ENCODE results near the gene AMN.

The AMN gene

GRCh38 chr14:102898776-102899515, 23.5 kb upstream of the AMN start:
- DNase-seq (ENCODE audit: low read depth) = no peak

GRCh38 chr14:102899516-102899900, 23.0 kb upstream of the AMN start:
- no peak for DNase-seq (ENCODE audit: low read depth)

DNA sequence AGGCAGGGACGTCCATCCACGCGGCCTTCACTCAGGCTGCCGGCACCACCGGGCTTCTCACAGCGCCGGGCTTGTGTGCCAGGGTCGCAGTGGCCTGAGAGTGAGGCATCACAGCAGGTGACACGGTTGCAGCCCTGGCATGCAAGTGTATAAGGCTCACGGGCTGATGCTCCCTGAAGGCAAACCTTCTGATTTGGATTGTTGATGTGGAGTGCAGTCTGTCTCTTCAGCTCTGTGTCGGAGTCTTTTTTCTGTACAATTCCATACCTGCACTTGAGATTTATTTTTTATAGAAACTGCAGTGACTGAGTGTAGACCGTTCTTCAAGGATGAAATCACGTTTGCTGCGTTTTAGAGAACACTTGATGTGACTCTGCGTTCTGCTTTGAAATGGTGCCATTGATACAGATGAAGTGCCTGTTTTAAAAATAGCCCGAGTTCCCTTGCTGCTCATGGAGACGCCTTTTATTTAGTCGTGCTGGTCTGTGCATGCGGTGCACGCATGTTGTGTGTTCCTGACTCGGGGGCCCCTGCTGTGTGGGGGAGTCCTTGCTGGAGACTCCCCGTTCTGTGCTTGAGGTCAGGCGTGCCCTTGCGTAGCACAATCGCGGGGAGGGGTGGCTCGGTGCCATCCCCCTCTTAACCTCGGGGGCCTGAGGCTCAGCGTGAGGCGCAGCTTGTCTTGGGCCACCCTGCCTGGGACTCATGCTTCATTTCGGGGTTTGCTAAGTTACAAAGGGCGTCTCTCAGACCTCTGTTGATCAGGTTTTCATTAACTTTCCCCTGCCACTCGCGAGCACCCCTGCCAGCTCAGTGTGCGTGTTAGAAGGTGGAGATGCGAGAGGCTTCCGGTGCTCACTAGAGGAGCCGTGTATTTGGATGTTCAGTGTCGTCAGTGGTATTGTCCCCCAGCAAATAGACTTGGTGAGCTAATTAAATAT, 21.6 kb upstream of the AMN start:
- DNase-seq (ENCODE audit: low read depth) = no peak

- DNase-seq (ENCODE audit: low read depth) = no peak
These were observed 20.8 kb upstream of the AMN start for GRCh38 chr14:102901633-102902032.

DNA sequence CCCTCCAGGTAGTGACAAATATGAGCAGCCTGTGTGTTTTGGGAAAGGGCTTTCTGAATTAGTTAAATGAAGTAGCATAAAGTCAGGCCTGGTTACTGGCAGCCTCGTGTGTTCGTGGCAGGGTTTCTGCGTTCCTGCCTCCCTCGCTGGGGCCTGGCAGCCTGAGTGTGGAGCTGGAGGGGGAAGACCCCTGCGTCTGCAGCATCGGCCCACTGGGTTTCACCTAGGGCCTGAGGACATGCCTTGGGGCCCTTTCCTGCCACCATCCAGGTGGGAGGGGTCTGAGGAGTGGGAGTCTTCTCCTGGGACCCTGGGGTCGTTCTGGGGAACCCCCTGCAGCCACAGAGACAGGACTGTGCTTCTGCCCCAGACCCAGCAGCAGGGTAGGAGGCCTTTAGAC, 20.4 kb upstream of the AMN start:
- DNase-seq (ENCODE audit: low read depth) = no peak

DNA sequence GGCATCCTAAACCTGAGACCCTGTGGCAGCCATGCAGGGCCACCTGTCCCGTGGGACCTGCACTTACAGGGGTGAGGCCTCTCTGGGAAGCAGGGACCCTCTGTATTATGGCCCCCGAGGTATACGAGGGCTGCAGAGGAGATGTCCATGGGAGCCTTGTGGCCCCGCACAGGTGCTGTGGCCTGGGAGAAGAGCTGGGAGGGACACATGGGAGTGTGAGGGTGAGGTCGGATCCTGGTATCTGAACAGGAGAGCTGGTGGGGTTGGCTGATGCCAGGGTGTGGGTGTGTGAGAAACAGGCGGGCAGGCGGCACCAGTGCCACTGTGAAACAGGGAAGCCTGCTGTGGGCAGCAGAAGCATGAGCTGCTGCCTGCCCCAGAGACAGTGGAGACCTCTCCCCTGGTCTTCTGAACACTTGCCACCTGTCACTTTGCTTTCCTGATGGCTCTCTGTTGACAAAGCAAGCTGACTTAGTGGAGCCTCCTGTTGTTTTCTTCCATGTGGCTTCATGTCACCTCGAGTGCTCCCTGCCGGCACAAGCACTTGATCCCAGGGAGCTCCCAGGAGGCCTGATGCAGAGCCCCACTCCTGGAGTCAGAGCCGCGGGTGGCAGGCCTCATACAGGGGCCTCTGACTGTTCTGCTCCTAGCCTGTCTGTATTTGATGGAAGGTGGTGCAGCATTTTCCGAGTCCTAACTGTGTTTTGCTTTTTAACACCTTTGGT, 19.8 kb upstream of the AMN start:
- DNase-seq (ENCODE audit: low read depth) = no peak

- no peak for DNase-seq (ENCODE audit: low read depth)
These were observed 19.1 kb upstream of the AMN start for GRCh38 chr14:102903248-102903888.

- DNase-seq (ENCODE audit: low read depth) = no peak
These were observed 18.5 kb upstream of the AMN start for GRCh38 chr14:102903889-102904512.

GRCh38 chr14:102905116-102906108, 17.1 kb upstream of the AMN start:
- DNase-seq (ENCODE audit: low read depth) = no peak

DNA sequence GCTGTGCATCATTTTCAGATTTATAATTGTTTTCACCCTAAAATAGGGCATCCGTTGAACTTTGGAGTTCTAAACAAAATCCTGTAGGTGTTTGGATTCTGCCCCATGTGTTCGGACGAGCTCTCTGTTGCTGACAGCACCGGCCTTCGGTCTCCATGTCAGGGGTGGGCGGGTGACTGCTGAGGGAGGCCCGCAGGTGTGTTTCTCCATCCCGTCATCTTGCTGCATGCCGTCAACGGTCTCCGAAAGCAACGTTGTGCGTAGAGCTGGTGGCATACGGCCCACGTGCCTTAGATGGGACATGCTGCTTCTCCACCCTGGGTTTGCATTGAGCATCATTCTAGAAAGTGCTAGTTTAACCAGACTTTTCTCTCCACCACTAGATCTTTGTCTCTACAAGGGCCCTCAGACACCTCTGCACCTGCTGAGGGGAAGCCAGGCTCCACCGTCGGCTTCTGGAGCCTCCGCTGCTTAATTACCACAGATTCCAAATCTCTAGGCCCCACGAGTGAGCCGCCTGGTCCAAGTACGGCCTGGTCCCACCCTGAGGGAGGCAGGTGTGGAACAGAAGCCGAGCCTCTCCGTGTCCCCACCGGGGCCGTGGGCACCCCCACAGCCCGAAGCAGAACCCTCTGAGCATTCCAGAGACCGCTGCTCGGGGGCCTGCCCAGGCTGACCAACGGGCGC, 15.7 kb upstream of the AMN start:
- DNase-seq (ENCODE audit: low read depth) = no peak

DNA sequence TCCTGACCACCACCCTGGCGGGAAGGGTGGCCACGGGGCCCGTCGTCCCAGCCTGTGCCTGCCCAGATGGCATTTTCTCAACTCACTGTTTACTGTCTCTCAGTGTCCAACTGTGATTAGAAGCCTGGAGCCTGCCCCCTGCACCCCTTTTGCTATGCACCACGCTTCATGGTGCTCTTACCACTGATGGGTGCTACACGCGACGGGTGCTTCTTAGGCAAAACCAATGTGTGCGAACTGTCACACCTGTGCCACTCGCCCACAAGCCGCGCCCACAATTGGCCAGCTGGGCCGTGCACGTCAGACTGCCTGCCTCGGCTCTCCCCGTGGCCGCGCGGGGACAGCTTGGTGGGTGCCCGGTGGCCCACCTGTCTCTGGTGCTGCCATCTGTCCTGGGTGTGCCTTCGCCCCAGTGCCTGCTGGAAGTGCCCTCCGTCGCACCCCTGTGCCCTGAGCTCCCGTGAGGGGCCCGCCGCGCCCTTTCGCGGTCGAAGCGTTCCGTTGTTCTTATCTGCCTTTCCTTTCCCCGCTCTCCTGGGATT, 15.1 kb upstream of the AMN start:
- no peak for DNase-seq (ENCODE audit: low read depth)

- no peak for DNase-seq (ENCODE audit: low read depth)
These were observed 14.3 kb upstream of the AMN start for GRCh38 chr14:102907980-102908730.

DNA sequence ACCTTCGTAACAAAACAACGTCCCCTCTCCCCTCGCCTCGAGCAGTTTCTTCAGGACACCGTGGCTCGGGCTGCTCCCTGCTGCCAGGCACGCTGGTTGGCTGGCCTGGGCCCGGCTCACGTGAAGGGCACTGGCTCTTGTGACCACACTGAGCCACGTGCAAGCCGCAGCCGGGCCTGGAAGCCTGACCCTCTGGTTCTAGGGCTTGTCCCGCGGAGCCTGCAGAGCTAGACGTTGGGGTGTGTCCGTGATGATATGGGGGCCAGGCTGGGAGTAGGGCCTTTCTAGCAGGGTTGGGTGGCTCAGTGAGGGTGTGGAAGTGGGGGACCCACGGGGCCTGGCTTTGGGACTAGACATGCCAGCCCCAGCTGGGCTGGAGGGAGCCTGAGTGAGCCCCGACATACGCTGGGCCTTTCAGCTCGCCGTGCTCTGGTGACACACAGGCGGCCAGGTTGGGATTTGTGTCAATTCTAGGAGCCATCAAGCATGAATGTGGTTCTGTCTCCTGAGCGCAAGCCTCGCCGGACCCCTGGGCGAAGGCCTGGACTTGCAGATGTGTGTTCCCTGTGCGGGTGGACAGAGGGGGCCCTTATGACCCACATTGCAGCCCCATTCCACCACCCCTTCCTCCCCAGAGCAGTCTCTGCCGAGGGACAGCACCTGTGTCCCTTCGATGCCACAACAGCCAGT, 13.6 kb upstream of the AMN start:
- DNase-seq (ENCODE audit: low read depth) = no peak

GRCh38 chr14:102909462-102909861, 13.0 kb upstream of the AMN start:
- DNase-seq (ENCODE audit: low read depth) = no peak

DNA sequence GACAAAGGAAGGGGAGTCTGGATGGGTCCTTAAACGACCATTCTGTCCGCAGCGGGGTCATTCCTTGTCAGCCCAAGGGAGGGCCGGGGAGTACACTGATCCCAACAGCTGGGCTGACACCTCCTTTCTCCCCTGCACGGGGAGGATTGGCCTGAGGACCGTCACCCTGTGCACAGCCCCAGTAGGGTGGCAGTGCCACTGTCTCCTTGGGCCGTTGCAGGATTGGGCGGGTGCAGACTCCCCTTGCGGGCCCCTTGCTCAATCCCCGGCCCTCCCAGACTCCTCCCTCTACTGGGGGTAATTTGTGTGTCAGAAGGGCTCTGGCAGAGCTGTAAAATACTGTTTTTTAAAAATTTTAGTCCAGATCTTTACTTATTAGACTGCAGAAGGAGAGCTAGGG, 12.6 kb upstream of the AMN start:
- no peak for DNase-seq (ENCODE audit: low read depth)

DNA sequence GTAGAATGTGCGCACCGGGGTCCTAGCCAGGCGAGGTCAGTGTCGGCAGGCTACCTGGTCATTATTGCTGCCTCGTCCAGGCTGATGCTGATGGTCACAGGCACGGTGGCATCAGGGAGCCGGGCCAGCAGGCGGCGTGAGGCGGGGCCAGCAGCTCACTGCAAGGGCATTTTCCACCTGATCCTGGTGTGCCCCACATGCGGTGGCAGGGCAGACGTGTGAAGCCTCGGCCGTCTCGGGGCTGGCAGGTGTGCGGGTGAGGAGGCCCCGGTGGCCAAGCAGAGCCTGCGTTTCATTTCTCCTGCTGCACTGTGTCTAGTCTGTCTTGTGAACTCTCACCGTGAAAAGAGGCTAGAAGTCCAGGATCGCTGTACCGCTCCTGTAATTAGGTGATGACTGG, 12.0 kb upstream of the AMN start:
- DNase-seq (ENCODE audit: low read depth) = no peak

DNA sequence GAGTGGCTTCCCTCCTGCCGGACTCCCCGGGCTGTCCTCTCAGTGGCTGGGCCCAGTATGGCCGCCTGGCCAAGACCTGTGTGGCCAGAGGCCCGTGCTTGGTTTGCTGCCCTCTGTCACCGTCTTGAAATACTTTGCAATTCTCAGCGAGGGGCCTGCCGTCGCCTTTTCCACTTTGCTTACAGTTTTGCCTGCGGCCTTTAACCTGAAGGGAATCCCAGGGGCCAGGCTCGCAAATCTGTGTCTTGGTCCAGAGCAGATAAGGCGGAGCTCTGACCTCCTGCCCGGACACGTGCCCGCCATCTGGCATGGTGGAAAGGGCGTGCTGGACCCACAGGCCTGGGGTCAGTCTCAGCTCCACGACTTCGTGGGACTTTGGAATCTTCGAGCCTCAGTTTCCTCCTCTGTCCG, 10.9 kb upstream of the AMN start:
- no peak for DNase-seq (ENCODE audit: low read depth)

Data from EH (cell line).